Spinal cord (tissue), 10 donors: ENCODE data around the gene ERMAP. TPM values are rescaled to one million over a fixed set of nuclear protein-coding genes. Genes with fewer than 3 reads are reported as not detected.

Experiments used
- DNase-seq, 6 donors: peaks; one replicate each; pipeline versions ENCODE4 v3.0.0 to v3.0.0-alpha.2; 2013 to 2015; ENCODE audit warnings: low spot score in 6 of 6, low read depth in 4 of 6
- H3K27ac ChIP-seq: one replicate; pipeline ENCODE4 v1.5.1; 2013; ENCODE audit warnings: low read depth, low read length, control low read depth
- H3K27me3 ChIP-seq: one replicate; pipeline ENCODE4 v1.6.1; 2013; ENCODE audit warnings: low read length; ENCODE audit not compliant: control insufficient read depth, insufficient read depth
- H3K36me3 ChIP-seq: one replicate; pipeline ENCODE4 v1.6.1; 2013; ENCODE audit warnings: low read length; ENCODE audit not compliant: control insufficient read depth, insufficient read depth
- H3K4me1 ChIP-seq: one replicate; pipeline ENCODE4 v1.6.1; 2013; ENCODE audit warnings: low read length; ENCODE audit not compliant: control insufficient read depth, insufficient read depth
- H3K4me3 ChIP-seq: one replicate; pipeline ENCODE4 v1.5.1; 2013; ENCODE audit warnings: low read depth, low read length, control low read depth
- H3K9me3 ChIP-seq: one replicate; pipeline ENCODE4 v1.6.1; 2013; ENCODE audit warnings: low read length; ENCODE audit not compliant: control insufficient read depth, insufficient read depth
- WGBS: methylation state at CpG from one replicate; pipeline ENCODE4 v1.1.5; 2013; ENCODE audit warnings: missing lambda C conversion rate; ENCODE audit not compliant: insufficient coverage; 5-methylcytosine and 5-hydroxymethylcytosine counted together
- polyA plus RNA-seq, 2 donors: library from polyadenylated mRNA; unstranded; fragments of 120-200 nt; gene quantifications; one replicate each; pipeline ENCODE4 v1.2.1, GENCODE V29; 2013; ENCODE audit not compliant: insufficient read length in 2 of 2
- total RNA-seq, 2 donors: library from RNA; depleted of rRNA in 1 of 2; stranded (reverse); fragments of 120-200 nt in 1 of 2; fragments of >200 nt in 1 of 2; gene quantifications; one replicate each; pipeline versions ENCODE4 v1.2.3 to v1.2.4, GENCODE V29; 2013 to 2014
- donor health status: healthy.

The ERMAP gene
- total and polyA plus RNA-seq, 4 donors = 10.1 to 14.9 (median 10.8) TPM

DNA sequence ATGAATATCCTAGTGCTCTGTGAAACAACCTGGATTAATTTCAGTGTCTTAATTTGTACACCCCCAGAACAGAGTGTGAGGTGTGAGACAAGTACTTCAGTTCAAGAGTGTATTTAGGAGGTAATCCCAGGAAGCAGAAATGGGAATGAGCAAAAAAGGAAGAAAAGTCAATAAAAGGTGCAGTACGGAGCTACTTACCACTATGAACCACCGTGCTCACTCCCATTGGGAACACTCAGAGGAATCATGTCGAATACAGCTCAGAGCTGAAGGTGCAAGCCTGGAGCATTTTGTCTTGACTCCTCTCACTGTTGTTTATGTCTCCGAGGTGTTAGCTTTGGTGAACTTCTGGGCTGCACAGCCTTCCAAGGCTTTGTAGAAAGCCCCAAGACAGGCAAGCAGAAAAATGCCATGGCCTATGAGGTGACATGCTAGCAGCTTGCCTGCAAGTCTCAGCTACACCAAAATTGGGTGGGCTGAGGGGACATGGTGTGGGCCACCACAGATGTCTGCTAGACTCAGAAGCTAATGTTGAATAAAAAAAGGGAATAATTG lies 7.6 kb downstream of the ERMAP start:
- no peak for DNase-seq
- H3K27ac ChIP-seq = no peak overlapping the region
- 83% methylated on average over 2 of the region's 4 CpGs for WGBS

DNA sequence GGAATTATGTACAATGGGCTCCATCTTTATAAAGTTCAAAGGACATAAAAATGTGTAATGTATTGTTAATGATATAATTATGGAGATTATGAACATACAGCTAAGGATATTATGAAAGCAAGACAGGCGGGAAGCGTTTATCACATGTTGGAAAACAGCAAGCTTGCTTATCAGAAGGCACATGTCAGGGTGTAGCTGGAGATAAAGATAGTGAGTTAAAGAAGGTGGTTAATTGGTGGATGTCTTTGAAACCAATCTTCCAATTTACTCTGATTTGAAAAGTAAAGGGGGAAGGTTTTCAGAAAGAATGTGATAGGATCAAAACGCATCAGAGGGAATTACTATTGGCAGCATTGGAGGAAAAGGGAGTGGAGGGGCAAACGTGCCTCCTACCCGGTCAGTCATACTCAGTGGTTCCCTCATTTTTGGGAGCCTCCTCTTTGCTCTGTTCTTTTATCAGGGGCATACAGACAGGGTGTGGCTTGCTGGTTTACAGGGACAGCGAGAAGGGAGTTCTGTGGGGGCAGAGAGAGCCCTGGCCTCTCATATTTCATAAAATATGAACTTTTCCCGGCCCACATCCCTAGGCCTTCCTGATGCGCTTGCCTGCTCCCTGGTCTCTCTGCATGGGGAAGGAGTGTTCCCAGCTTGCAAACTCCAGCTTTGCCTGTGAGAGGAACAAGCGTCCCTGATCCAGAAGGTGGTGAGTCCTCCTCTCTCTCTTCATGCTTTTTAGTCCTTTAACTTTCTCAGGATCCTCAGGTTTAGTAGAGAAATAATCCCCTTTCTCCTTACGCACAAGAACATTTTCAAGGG lies 8.3 kb downstream of the ERMAP start:
- no peaks in the 10 kb centered on the region for H3K4me1 ChIP-seq
- WGBS = 76% methylated on average over 5 of the region's 10 CpGs
- DNase-seq = no peak
- H3K36me3 ChIP-seq = peaks cover 4% of the 10 kb centered on the region
- H3K27me3 ChIP-seq = no peaks in the 10 kb centered on the region
- no peak overlapping the region for H3K27ac ChIP-seq
- H3K9me3 ChIP-seq = no peaks in the 10 kb centered on the region
- H3K4me3 ChIP-seq = no peak overlapping the region

More for the DNA sequence above, 7.6 kb downstream of the ERMAP start:
- Histone ChIP-seq H3K36me3 (no peaks in the 10 kb centered on the region), H3K9me3 (no peaks in the 10 kb centered on the region), H3K4me3 (no peak overlapping the region), H3K4me1 (no peaks in the 10 kb centered on the region), H3K27me3 (no peaks in the 10 kb centered on the region)

GRCh38 chr1:42830631-42831030 lies 13.7 kb downstream of the ERMAP start:
- Histone ChIP-seq H3K36me3 (peaks cover 8% of the 10 kb centered on the region), H3K4me1 (no peaks in the 10 kb centered on the region), H3K4me3 (no peak overlapping the region), H3K9me3 (no peaks in the 10 kb centered on the region), H3K27me3 (no peaks in the 10 kb centered on the region), H3K27ac (no peak overlapping the region)
- 80% methylated on average over 17 of the region's 17 CpGs for WGBS
- DNase-seq = no peak

GRCh38 chr1:42831273-42831672 lies 14.4 kb downstream of the ERMAP start:
- no peak overlapping the region for H3K27ac ChIP-seq
- no peaks in the 10 kb centered on the region for H3K9me3 ChIP-seq
- H3K4me3 ChIP-seq = no peak overlapping the region
- no peaks in the 10 kb centered on the region for H3K4me1 ChIP-seq
- DNase-seq = peak in 1 of 6 donors; percentile 17
- H3K36me3 ChIP-seq = peaks cover 8% of the 10 kb centered on the region
- no peaks in the 10 kb centered on the region for H3K27me3 ChIP-seq

- H3K36me3 ChIP-seq = peaks cover 8% of the 10 kb centered on the region
- H3K9me3 ChIP-seq = no peaks in the 10 kb centered on the region
- no peaks in the 10 kb centered on the region for H3K27me3 ChIP-seq
- WGBS = 100% methylated on average over 2 of the region's 3 CpGs
- H3K4me3 ChIP-seq = no peak overlapping the region
- H3K4me1 ChIP-seq = no peaks in the 10 kb centered on the region
- no peak overlapping the region for H3K27ac ChIP-seq
- DNase-seq = no peak
These were observed 15.8 kb downstream of the ERMAP start for GRCh38 chr1:42832641-42833240.

DNA sequence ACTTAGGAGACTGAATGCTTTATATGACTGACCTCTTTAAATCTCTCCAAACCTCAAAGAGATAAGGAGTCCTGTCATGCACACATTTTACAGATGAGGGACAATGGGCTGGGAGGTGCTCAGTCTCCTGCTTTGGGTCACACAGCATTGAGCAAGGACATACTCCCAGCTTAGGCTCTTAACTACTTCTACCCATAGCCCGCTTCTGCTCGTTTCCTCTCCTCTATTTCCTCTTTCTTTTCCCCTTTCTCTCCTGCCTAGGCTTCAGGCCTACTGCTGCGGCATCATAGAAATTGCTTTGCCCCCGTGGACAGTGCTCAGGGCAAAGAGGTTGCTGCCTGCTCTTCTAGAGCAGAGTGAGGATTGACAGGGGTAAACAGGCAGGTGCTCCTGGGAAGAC lies 17.1 kb downstream of the ERMAP start:
- Histone ChIP-seq H3K27me3 (no peaks in the 10 kb centered on the region), H3K27ac (no peak overlapping the region), H3K36me3 (peaks cover 8% of the 10 kb centered on the region), H3K4me3 (no peak overlapping the region), H3K4me1 (no peaks in the 10 kb centered on the region), H3K9me3 (no peaks in the 10 kb centered on the region)
- WGBS = 86% methylated on average over 3 of the region's 4 CpGs
- DNase-seq = no peak

- DNase-seq = no peak
- Histone ChIP-seq H3K9me3 (no peaks in the 10 kb centered on the region), H3K4me3 (no peak overlapping the region), H3K27ac (no peak overlapping the region), H3K36me3 (peaks cover 8% of the 10 kb centered on the region), H3K4me1 (no peaks in the 10 kb centered on the region), H3K27me3 (no peaks in the 10 kb centered on the region)
- 82% methylated on average over 3 of the region's 5 CpGs for WGBS
These were observed 17.9 kb downstream of the ERMAP start for GRCh38 chr1:42834803-42835202.

GRCh38 chr1:42835422-42835821 lies 18.5 kb downstream of the ERMAP start:
- Histone ChIP-seq H3K27ac (no peak overlapping the region), H3K9me3 (no peaks in the 10 kb centered on the region)

DNA sequence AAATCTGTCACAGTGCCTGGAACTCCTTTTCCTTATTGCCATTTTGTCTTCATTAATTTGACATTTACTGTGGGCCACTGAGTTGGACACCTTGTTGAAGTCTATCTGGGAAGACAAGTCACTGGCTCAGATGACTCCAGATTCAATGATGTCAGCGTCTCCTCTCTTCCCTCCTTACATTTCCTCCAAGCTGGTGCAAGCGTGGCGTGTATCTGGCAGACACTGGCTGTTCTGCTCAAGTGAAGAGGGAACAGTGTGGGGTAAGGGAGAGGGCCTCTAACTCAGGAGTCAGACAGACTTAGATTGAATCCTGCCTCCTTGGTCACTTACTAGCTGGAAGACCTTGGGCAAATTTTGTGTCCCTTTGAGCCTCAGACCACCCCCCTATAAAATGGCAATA lies 20.8 kb downstream of the ERMAP start:
- Histone ChIP-seq H3K27me3 (no peaks in the 10 kb centered on the region), H3K4me1 (no peaks in the 10 kb centered on the region), H3K36me3 (peaks cover 4% of the 10 kb centered on the region), H3K27ac (no peak overlapping the region), H3K4me3 (no peak overlapping the region), H3K9me3 (no peaks in the 10 kb centered on the region)
- DNase-seq = no peak
- WGBS = no CpG with 5 or more reads among the region's 3 CpGs

More at GRCh38 chr1:42835422-42835821, 18.5 kb downstream of the ERMAP start:
- Histone ChIP-seq H3K27me3 (no peaks in the 10 kb centered on the region), H3K4me1 (no peaks in the 10 kb centered on the region), H3K36me3 (peaks cover 3% of the 10 kb centered on the region), H3K4me3 (no peak overlapping the region)
- no CpG with 5 or more reads among the region's 2 CpGs for WGBS
- no peak for DNase-seq
